Heart left ventricle (tissue), 13 donors: ENCODE measurements around the gene FCN2.

Experiments
- CTCF ChIP-seq, 12 donors: fragments of 200-600 bp; sonication (generic) in 4 of 12; IDR thresholded peaks; one replicate each; pipeline versions ENCODE4 v1.5.0 to v1.8.0; 2018 to 2022; ENCODE audit warnings: antibody characterized with exemption in 12 of 12, mild to moderate bottlenecking in 5 of 12
- POLR2A ChIP-seq, 2 donors: fragments of 450-650 bp; IDR thresholded peaks; one replicate each; pipeline ENCODE4 v1.6.1; 2017; ENCODE audit warnings: antibody characterized with exemption in 2 of 2, mild to moderate bottlenecking in 2 of 2, moderate library complexity in 2 of 2
- donor health status: ischemic (EF 13 %, LVEDD 7.1; RV severe dilation, severe dysfunction).
- donor health status: DM: no; HTN: yes; CAD: no.
- donor health status: DM: no; HTN: no; CAD: no.
- donor health status: ischemic (EF 25% LVEDD 6.9; RV normal size, moderate dysfunction).
- donor health status: ischemic (EF 25% LVEDD 5.7; RV mildly dilated, moderate dysfunction).
- donor health status: ischemic (EF 35%, LVEDD 5.7; RV mildly dilated, moderate dysfunction).
- donor health status: nonischemic (EF 11% LVEDD 7.7; RV severe dilation, severe dysfunction).
- donor health status: DM: yes; HTN: yes; CAD: no.
- donor health status: PGD.
- donor health status: ischemic (EF 29% LVEDD 5.4; RV normal size, mild dysfunction).
- donor health status: nonischemic (EF 23%, LVEDD 6.1; RV moderate dilation, normal function).

- TF ChIP-seq CTCF (IDR thresholded peaks at IDR 0.05), result no peak
- TF ChIP-seq POLR2A (IDR thresholded peaks at IDR 0.05), result no peak
Observed at GRCh38 chr9:134917431-134918373, 37.1 kb downstream of the FCN2 start, which contains the start of gene FCN1.
